ENCODE data around the gene CD300LB. TPM values are rescaled to one million over a fixed set of nuclear protein-coding genes. Genes with fewer than 3 reads are reported as not detected.

Gene CD300LB
- total RNA-seq, 4 donors from 2014 or later = 0.19 TPM; not detected in 2

GRCh38 chr17:74550602-74551001 lies 19.3 kb upstream of the CD300LB start:
- Histone ChIP-seq H3K9me3 (no peaks in the 10 kb centered on the region), H3K27me3 (peaks cover 0 to 34% (median 0%) of the 10 kb centered on the region in 4 donors), H3K36me3 (no peaks in the 10 kb centered on the region), H3K4me3 (no peak overlapping the region), H3K27ac (no peak overlapping the region), H3K4me1 (no peaks in the 10 kb centered on the region)
- 72 to 86% methylated on average over 7 to 15 of the region's 15 CpGs for WGBS, 2 donors
- TF ChIP-seq CTCF (IDR thresholded peaks at IDR 0.05) (no peak), POLR2A (IDR thresholded peaks at IDR 0.05) (no peak)
- intact Hi-C loops (cut with DNase I) = no loop called here
- DNase-seq = no peak

GRCh38 chr17:74549343-74549742 lies 18.1 kb upstream of the CD300LB start:
- intact Hi-C loops (cut with DNase I) = no loop called here
- TF ChIP-seq CTCF (IDR thresholded peaks at IDR 0.05) = no peak
- TF ChIP-seq POLR2A (IDR thresholded peaks at IDR 0.05) = no peak
- Histone ChIP-seq H3K27me3 (peaks cover 0 to 34% (median 0%) of the 10 kb centered on the region in 4 donors), H3K36me3 (no peaks in the 10 kb centered on the region), H3K9me3 (no peaks in the 10 kb centered on the region), H3K27ac (no peak overlapping the region), H3K4me3 (no peak overlapping the region), H3K4me1 (no peaks in the 10 kb centered on the region)
- 63% methylated on average over 2 to 3 of the region's 7 CpGs for WGBS, 2 donors
- no peak for DNase-seq

- Histone ChIP-seq H3K4me1 (no peaks in the 10 kb centered on the region), H3K27me3 (peaks cover 0 to 36% (median 0%) of the 10 kb centered on the region in 4 donors), H3K27ac (no peak overlapping the region), H3K9me3 (no peaks in the 10 kb centered on the region), H3K4me3 (no peak overlapping the region), H3K36me3 (no peaks in the 10 kb centered on the region)
- intact Hi-C loops (cut with DNase I) = no loop called here
- WGBS, 2 donors = 75 to 76% methylated on average over 2 to 3 of the region's 3 CpGs
- no peak for DNase-seq
- TF ChIP-seq POLR2A (IDR thresholded peaks at IDR 0.05) (no peak), CTCF (IDR thresholded peaks at IDR 0.05) (no peak)
These were observed 16.5 kb upstream of the CD300LB start for GRCh38 chr17:74547736-74548135.

GRCh38 chr17:74547264-74547663 lies 16.0 kb upstream of the CD300LB start:
- Histone ChIP-seq H3K27ac (no peak overlapping the region), H3K36me3 (no peaks in the 10 kb centered on the region), H3K4me1 (no peaks in the 10 kb centered on the region), H3K4me3 (no peak overlapping the region), H3K27me3 (peaks cover 0 to 36% (median 0%) of the 10 kb centered on the region in 4 donors), H3K9me3 (no peaks in the 10 kb centered on the region)
- intact Hi-C loops (cut with DNase I) = no loop called here
- TF ChIP-seq CTCF (IDR thresholded peaks at IDR 0.05) (no peak), POLR2A (IDR thresholded peaks at IDR 0.05) (no peak)
- DNase-seq = no peak
- WGBS, 2 donors = 78 to 81% methylated on average over 6 of the region's 7 CpGs

GRCh38 chr17:74546586-74546985 lies 15.3 kb upstream of the CD300LB start:
- H3K9me3 ChIP-seq = no peaks in the 10 kb centered on the region
- no peak overlapping the region for H3K27ac ChIP-seq
- intact Hi-C loops (cut with DNase I) = no loop called here
- H3K36me3 ChIP-seq = no peaks in the 10 kb centered on the region
- peaks cover 0 to 29% (median 0%) of the 10 kb centered on the region in 4 donors for H3K27me3 ChIP-seq
- H3K4me1 ChIP-seq = no peaks in the 10 kb centered on the region
- TF ChIP-seq CTCF (IDR thresholded peaks at IDR 0.05) = no peak
- TF ChIP-seq POLR2A (IDR thresholded peaks at IDR 0.05) = no peak
- no peak for DNase-seq
- no peak overlapping the region for H3K4me3 ChIP-seq
- 82 to 96% methylated on average over 3 to 4 of the region's 7 CpGs for WGBS, 2 donors

All from esophagus squamous epithelium (tissue), 5 donors.